ENCODE measurements around the gene KCND3.

Gene KCND3

DNA sequence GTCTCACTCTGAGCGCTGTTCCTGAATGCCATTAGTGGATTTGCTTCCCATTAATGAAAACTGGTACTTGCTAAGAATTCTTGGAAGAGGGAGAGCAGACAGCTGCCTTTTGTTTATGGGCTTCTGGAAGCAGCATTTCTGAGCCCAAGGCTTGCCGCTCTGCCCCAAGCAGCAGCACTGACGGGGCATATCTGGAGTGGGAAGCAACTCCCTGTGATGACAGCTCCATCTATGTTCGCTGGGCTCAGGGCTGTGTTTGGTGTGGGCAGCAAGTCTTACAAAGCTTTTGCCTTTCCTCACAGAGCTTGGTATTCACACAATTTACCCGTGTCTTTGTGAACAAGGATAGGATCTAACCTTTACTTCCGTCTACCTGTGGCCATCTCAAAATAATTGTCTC lies 161.5 kb downstream of the KCND3 start:
- H3K9ac ChIP-seq (ENCODE audit: low read length): no peak overlapping the region

DNA sequence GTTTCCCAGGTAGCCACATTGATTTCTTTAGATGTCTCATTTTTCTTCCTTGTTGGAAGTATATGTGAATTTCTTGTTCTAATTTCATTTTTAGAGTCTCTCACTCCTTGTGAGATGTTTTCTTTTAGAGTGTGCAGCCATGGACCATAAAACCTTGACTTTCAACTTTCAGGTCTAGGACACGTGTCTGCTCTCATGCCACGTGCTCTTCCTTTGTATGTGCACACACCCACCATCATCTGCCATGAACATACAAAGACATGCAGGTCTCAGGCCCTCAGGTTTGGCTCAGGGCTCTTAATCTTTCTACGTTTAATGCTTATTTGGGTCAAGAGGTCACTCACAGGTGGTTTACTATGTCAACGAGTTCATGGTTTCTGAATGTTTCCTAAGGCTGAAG lies 163.2 kb downstream of the KCND3 start:
- Histone ChIP-seq H3K9me2 (ENCODE audit: low read depth, low read length) (no peaks in the 10 kb centered on the region), H3K4me1 (ENCODE audit: insufficient read depth, low read length, severe bottlenecking) (no peaks in the 10 kb centered on the region), H3F3A (ENCODE audit: insufficient read depth, low read length) (no peaks in the 10 kb centered on the region), H3K4me2 (ENCODE audit: low read length) (no peak overlapping the region), H3K4me3 (ENCODE audit: low read depth, low read length, poor library complexity, severe bottlenecking) (no peak overlapping the region), H3K79me2 (ENCODE audit: insufficient read depth, low read length) (no peaks in the 10 kb centered on the region), H4K20me1 (ENCODE audit: insufficient read depth, low read length) (no peaks in the 10 kb centered on the region), H2AFZ (ENCODE audit: low read length) (no peak overlapping the region), H3K9ac (ENCODE audit: low read length) (no peak overlapping the region), H3K27me3 (ENCODE audit: insufficient read depth, low read length) (no peaks in the 10 kb centered on the region), H3K9me3 (ENCODE audit: low read length) (no peaks in the 10 kb centered on the region), H3K36me3 (ENCODE audit: insufficient read depth, low read length) (no peaks in the 10 kb centered on the region), H3K27ac (ENCODE audit: low read depth, low read length, poor library complexity, severe bottlenecking) (no peak overlapping the region)
- TF ChIP-seq EZH2 (IDR thresholded peaks at IDR 0.05; ENCODE audit: borderline replicate concordance, low read length): no peak
- TF ChIP-seq, protein P1, sequence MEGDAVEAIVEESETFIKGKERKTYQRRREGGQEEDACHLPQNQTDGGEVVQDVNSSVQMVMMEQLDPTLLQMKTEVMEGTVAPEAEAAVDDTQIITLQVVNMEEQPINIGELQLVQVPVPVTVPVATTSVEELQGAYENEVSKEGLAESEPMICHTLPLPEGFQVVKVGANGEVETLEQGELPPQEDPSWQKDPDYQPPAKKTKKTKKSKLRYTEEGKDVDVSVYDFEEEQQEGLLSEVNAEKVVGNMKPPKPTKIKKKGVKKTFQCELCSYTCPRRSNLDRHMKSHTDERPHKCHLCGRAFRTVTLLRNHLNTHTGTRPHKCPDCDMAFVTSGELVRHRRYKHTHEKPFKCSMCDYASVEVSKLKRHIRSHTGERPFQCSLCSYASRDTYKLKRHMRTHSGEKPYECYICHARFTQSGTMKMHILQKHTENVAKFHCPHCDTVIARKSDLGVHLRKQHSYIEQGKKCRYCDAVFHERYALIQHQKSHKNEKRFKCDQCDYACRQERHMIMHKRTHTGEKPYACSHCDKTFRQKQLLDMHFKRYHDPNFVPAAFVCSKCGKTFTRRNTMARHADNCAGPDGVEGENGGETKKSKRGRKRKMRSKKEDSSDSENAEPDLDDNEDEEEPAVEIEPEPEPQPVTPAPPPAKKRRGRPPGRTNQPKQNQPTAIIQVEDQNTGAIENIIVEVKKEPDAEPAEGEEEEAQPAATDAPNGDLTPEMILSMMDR (IDR thresholded peaks at IDR 0.05; ENCODE audit: low read length): no peak

More for the DNA sequence above, 161.5 kb downstream of the KCND3 start:
- Histone ChIP-seq H3K9me3 (ENCODE audit: low read length) (no peaks in the 10 kb centered on the region), H3K4me3 (ENCODE audit: low read depth, low read length, poor library complexity, severe bottlenecking) (no peak overlapping the region), H2AFZ (ENCODE audit: low read length) (no peak overlapping the region), H3K27ac (ENCODE audit: low read depth, low read length, poor library complexity, severe bottlenecking) (no peak overlapping the region), H3K27me3 (ENCODE audit: insufficient read depth, low read length) (no peaks in the 10 kb centered on the region), H3F3A (ENCODE audit: insufficient read depth, low read length) (no peaks in the 10 kb centered on the region), H3K36me3 (ENCODE audit: insufficient read depth, low read length) (no peaks in the 10 kb centered on the region), H4K20me1 (ENCODE audit: insufficient read depth, low read length) (no peaks in the 10 kb centered on the region), H3K4me1 (ENCODE audit: insufficient read depth, low read length, severe bottlenecking) (no peaks in the 10 kb centered on the region), H3K4me2 (ENCODE audit: low read length) (no peak overlapping the region), H3K79me2 (ENCODE audit: insufficient read depth, low read length) (no peaks in the 10 kb centered on the region), H3K9me2 (ENCODE audit: low read depth, low read length) (no peaks in the 10 kb centered on the region)
- TF ChIP-seq, protein P1 (IDR thresholded peaks at IDR 0.05; ENCODE audit: low read length): no peak
- TF ChIP-seq EZH2 (IDR thresholded peaks at IDR 0.05; ENCODE audit: borderline replicate concordance, low read length): no peak

DNA sequence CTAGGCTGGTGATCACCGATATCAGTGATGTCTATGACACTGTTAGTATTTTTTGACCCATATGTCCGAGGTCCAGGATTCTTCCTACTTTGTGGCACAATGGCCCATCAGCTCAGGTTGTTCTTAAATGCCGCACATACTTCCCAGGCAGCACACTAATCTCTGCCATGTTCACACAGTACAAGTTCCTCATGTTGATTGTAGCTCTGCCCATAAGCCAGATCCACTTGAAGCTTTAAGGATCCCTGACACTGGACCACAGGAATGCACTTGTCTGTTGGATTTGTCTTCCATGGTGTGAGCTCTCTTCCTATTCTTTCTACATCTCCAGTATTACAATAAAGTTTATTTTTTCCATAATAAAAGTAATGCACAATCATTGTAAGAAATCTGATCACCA lies 164.3 kb downstream of the KCND3 start:
- Histone ChIP-seq H3K79me2 (ENCODE audit: insufficient read depth, low read length) (no peaks in the 10 kb centered on the region), H3K4me1 (ENCODE audit: insufficient read depth, low read length, severe bottlenecking) (no peaks in the 10 kb centered on the region), H3K9me2 (ENCODE audit: low read depth, low read length) (no peaks in the 10 kb centered on the region), H3K27me3 (ENCODE audit: insufficient read depth, low read length) (no peaks in the 10 kb centered on the region), H3K36me3 (ENCODE audit: insufficient read depth, low read length) (no peaks in the 10 kb centered on the region), H3F3A (ENCODE audit: insufficient read depth, low read length) (no peaks in the 10 kb centered on the region), H3K9ac (ENCODE audit: low read length) (no peak overlapping the region), H2AFZ (ENCODE audit: low read length) (no peak overlapping the region), H3K4me3 (ENCODE audit: low read depth, low read length, poor library complexity, severe bottlenecking) (no peak overlapping the region), H3K9me3 (ENCODE audit: low read length) (no peaks in the 10 kb centered on the region), H3K4me2 (ENCODE audit: low read length) (no peak overlapping the region), H4K20me1 (ENCODE audit: insufficient read depth, low read length) (no peaks in the 10 kb centered on the region), H3K27ac (ENCODE audit: low read depth, low read length, poor library complexity, severe bottlenecking) (no peak overlapping the region)
- no peak for TF ChIP-seq EZH2 (IDR thresholded peaks at IDR 0.05; ENCODE audit: borderline replicate concordance, low read length)
- TF ChIP-seq, protein P1 (IDR thresholded peaks at IDR 0.05; ENCODE audit: low read length): no peak
